T47D (cell line): Measurements from ENCODE around the gene INPPL1.

Source experiments
- DNase-seq, 2 experiments: peaks; one replicate each; pipeline versions ENCODE4 v3.0.0 to v3.0.0-alpha.2; 2011 to 2012; ENCODE audit warnings: low read depth in 1 of 2, low spot score in 1 of 2
- JUND ChIP-seq: IDR thresholded peaks from 2 replicates; pipeline ENCODE4 v1.6.1; 2012; ENCODE audit warnings: low read depth
- in situ Hi-C: cut with HindIII; loops from 2 replicates; pipeline ENCODE4 v1.10.0; 2016; ENCODE audit warnings: low sequenced_read_pairs, low pct_unique_long_range_greater_than_20kb

Gene INPPL1

GRCh38 chr11:72229925-72230763 is 5.6 kb downstream of the INPPL1 start:
- DNase-seq = no peak
- in situ Hi-C loops = no loop called here
- no peak for TF ChIP-seq JUND

GRCh38 chr11:72230764-72231365 is 6.3 kb downstream of the INPPL1 start:
- in situ Hi-C loops = no loop called here
- no peak for DNase-seq
- no peak for TF ChIP-seq JUND

- no peak for DNase-seq
- in situ Hi-C loops = no loop called here
- TF ChIP-seq JUND = no peak
Measured at GRCh38 chr11:72231396-72232259, 7.1 kb downstream of the INPPL1 start.

- in situ Hi-C loops = no loop called here
- DNase-seq = no peak
- TF ChIP-seq JUND = no peak
Measured at GRCh38 chr11:72232260-72233055, 7.9 kb downstream of the INPPL1 start.

- DNase-seq = no peak
- in situ Hi-C loops = no loop called here
- TF ChIP-seq JUND = no peak
Measured at GRCh38 chr11:72233056-72233772, 8.6 kb downstream of the INPPL1 start.

- in situ Hi-C loops = no loop called here
- no peak for TF ChIP-seq JUND
- DNase-seq = no peak
Measured at GRCh38 chr11:72233773-72234513, 9.4 kb downstream of the INPPL1 start.

- TF ChIP-seq JUND = no peak
- DNase-seq = no peak
- in situ Hi-C loops = no loop called here
Measured at GRCh38 chr11:72234514-72234830, 9.9 kb downstream of the INPPL1 start.

GRCh38 chr11:72234920-72235319 is 10.4 kb downstream of the INPPL1 start:
- TF ChIP-seq JUND = no peak
- in situ Hi-C loops = no loop called here
- DNase-seq = no peak

- in situ Hi-C loops = no loop called here
- TF ChIP-seq JUND = no peak
- DNase-seq = no peak
Measured at GRCh38 chr11:72235351-72236057, 10.9 kb downstream of the INPPL1 start.

GRCh38 chr11:72236083-72236697 is 11.6 kb downstream of the INPPL1 start:
- no peak for DNase-seq
- TF ChIP-seq JUND = no peak
- in situ Hi-C loops = no loop called here
